HFF-Myc (cell line): ENCODE data around the gene HMOX2.

ENCODE experiments used
- DNase-seq: peaks from one replicate; pipeline ENCODE4 v3.0.0-alpha.2; 2011; ENCODE audit warnings: low read depth; ENCODE audit errors: extremely low read depth
- H3K4me3 ChIP-seq: replicated peaks from 2 replicates; pipeline ENCODE4 v1.5.1; 2011; ENCODE audit warnings: low read depth, mild to moderate bottlenecking, control low read depth, low read length
- TF ChIP-seq, protein P1 (sequence below): IDR thresholded peaks from 2 replicates; pipeline ENCODE4 v1.5.1; 2012; ENCODE audit warnings: mild to moderate bottlenecking, low read depth, low read length, control low read depth; ENCODE audit errors: missing control alignments

HMOX2 gene

DNA sequence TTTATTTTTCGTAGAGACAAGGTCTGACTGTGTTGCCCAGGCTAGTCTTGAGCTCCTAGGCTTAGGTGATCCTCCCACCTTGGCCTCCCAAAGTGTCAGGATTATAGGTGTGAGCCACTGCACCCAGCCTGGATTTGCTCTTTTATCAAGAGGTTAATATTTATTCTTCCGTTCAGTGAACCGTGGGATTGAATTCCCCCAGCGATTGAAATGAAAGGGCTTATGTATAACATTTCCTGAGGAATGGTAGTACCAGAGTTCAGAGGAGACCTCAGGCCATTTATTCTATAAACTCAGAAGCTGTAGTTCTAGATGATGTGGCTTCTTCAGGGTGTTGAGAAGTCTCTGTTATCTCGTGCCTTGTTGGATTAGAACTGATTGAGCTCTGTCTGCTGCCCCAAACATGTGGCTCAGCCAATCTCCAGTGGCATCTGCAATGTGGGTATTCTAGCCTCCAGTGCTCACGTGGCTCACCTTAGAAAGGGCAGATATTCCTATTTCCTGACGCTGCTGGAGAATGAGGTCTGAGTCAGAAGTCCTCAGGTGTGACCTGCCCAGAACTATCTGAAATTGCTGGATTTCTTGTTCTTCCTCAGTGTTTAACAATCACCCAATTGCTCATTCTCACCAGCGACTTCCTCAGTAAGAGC is 22.5 kb downstream of the HMOX2 start:
- H3K4me3 ChIP-seq: no peak overlapping the region
- TF ChIP-seq, protein P1, sequence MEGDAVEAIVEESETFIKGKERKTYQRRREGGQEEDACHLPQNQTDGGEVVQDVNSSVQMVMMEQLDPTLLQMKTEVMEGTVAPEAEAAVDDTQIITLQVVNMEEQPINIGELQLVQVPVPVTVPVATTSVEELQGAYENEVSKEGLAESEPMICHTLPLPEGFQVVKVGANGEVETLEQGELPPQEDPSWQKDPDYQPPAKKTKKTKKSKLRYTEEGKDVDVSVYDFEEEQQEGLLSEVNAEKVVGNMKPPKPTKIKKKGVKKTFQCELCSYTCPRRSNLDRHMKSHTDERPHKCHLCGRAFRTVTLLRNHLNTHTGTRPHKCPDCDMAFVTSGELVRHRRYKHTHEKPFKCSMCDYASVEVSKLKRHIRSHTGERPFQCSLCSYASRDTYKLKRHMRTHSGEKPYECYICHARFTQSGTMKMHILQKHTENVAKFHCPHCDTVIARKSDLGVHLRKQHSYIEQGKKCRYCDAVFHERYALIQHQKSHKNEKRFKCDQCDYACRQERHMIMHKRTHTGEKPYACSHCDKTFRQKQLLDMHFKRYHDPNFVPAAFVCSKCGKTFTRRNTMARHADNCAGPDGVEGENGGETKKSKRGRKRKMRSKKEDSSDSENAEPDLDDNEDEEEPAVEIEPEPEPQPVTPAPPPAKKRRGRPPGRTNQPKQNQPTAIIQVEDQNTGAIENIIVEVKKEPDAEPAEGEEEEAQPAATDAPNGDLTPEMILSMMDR: no peak
- DNase-seq: no peak

DNA sequence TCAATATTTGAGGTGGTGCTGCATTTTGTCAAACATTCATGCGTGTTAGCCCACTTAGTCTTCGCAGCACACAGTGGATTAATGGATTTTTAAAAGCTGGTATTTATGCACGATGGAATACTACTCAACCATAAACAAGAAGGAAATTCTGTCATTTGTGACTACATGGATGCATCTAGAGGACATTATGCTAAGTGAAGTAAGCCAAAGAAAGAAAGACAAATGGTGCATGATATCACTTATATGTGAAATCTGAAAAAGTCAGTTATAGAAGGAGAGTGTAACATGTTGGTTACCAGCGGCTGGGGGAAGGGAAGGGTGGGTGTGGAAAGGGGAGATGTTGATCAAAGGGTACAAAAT is 23.0 kb downstream of the HMOX2 start:
- no peak overlapping the region for H3K4me3 ChIP-seq
- TF ChIP-seq, protein P1: no peak
- DNase-seq: no peak

DNA sequence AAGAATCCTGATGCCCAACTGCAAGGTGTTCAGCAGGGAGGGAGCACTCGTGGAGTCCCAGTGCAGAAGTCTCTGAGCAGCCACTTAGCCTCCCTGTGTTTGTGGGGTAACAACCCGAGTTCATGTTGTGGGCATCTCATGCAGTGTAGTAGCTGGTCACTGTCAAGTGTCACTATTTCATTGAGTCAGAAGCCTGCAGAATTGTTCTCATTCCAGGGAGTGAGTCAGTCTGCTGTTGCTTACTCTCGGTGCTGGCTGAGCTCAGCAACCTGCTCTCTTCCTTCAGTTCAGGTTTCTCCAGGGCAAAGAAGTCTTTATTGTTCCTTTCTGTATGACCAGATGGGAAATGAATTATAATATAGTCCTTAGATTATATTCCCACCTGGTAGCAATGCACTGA is 24.1 kb downstream of the HMOX2 start:
- DNase-seq: peak; percentile 55
- TF ChIP-seq, protein P1: no peak
- no peak overlapping the region for H3K4me3 ChIP-seq

DNA sequence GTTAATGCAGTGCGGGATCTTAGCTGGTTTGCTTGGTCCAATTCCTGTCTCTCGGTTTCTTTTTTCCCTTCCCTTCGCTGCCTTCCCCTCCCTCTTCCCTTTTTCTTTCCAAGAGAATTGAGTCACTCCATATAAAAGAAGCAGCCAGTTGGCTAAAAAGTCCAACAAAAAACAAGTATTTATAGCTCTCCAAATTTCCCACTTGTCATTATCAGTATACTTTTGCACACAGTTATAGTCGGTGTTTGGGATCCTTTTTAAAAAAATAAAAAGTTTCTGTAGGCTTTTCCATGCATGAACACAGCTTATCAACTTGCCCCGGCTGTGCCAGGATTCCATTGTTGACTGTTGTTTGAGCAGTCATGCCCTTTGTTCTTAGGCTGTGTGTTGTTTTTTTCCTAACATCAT is 24.9 kb downstream of the HMOX2 start:
- DNase-seq: no peak
- TF ChIP-seq, protein P1: no peak
- H3K4me3 ChIP-seq: no peak overlapping the region

DNA sequence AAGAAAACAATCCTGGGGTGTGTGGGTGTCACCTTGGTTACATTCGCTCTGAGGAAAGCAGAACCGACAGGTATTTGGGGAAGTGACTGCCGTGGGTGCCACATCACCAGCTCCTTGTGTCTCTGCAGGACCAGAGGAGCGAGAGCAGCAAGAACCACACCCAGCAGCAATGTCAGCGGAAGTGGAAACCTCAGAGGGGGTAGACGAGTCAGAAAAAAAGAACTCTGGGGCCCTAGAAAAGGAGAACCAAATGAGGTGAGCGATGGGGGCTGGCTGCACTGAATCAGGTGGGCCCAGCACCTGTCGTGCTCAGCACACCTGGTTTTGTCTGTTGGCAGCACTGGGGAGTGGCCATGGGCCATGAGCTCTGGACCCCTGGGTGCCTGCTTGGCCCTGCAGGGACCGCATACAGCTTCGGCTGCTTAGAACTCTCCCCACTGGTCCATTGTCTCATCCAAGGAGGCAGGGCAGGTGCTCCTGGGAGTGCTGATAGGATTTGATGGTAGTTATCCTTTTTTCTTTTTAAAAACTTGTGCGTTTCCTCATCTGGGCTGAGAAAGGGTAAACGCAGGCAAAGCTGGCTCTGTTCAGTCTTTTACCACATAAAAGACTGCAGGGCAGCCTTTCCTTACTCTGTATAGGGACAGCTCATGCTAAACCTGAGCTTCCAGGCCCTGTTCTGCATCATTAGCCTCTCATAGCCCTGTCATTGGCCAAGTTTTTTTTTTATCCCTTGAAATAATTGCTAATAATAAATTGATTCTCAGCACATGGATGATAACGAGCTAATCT is 29.4 kb downstream of the HMOX2 start:
- DNase-seq: no peak
- no peak overlapping the region for H3K4me3 ChIP-seq
- TF ChIP-seq, protein P1: no peak

DNA sequence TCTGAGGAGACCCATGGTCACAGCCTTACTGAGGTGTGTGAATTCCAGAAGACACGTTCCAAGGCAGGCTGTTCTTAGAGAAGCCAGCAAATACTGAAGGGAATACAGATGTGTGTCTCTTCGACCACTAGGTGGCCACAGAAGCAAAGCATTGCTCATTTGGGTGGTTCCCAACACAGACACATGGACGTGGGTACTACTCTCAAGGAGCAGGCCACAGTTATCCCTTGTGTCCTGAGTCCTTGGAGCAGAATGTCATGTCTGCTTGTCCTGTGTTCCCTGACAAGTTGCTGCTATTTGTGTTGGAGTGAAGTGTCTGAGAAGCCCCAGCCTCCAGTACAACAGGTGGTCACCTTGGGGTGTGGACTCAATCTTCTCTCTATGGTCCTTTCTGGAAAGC is 30.3 kb downstream of the HMOX2 start:
- no peak overlapping the region for H3K4me3 ChIP-seq
- TF ChIP-seq, protein P1: peak; percentile 87
- DNase-seq: peak; percentile 65
